DMS53 treated with DMSO at 0.1 percent for 48 hours (cell line): Measurements from ENCODE around the gene TNNI3.

Experiments used
- DNase-seq: peaks from one replicate; lab custom pipeline; 2025; ENCODE audit not compliant: unreplicated experiment; lab: John Stamatoyannopoulos, UW

TNNI3 gene

DNA sequence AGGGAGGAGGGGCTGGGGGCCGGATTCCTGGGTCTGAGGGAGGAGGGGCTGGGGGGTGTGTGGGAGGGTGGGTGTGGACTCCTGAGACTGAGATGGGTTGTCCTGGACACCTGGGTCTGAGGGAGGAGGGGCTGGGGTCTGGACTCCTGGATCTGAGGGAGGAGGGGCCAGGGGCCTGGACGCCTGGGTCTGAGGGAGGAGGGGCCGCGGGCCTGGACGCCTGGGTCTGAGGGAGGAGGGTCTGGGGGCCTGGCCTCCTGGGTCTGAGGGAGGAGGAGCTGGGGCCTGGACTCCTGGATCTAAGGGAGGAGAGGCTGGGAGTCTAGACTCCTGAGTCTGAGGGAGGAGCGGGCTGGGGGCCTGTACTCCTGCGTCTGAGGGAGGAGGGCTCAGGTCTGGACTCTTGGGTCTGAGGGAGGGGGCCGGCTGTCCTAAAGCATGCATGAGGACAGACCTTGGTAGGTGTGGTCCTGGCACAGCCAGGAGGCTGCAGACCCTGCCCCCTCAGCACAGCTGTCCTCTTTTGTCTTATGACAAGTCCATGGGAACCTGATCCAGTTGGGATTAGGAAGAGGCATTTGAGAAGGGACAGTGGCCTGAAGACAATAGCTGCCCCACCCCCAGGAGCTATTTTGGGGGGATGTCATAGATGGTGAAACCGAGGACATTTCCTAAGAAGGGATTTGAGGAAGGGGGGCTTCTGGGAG lies 9.8 kb downstream of the TNNI3 start:
- DNase-seq = no peak

GRCh38 chr19:55146705-55147273 lies 10.7 kb downstream of the TNNI3 start:
- no peak for DNase-seq

DNA sequence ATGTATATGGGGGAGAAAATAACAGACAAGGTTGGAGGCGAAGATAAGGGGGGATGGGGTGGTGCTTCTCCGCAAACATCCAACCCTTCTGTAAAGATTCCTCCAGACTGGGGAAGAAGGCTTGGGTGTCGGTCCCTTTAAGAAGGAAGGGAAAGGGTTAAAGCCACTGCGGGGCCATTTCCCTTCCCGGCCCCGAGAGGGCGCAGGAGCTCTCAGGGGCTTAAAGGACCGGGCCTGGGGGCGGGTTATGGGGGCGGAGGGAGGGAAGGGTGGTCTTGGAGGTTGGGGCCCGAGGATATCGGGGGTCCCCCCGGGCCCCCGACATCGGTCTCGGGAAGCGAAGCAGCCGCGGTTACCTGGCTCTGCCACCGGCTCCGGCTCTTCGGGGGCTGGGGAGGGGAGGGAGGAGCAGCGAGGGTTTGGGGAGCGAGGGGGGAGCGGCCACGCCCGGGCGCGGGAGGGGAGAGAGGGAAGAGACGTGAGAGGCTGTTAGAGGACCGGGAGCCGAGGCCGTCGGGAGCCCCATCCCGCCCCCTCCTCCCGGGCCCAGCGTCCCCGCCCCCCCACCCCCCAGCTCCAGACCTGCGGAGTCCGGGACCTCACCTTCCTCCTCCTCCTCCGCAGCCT lies 11.3 kb downstream of the TNNI3 start:
- peak; percentile 28 for DNase-seq

DNA sequence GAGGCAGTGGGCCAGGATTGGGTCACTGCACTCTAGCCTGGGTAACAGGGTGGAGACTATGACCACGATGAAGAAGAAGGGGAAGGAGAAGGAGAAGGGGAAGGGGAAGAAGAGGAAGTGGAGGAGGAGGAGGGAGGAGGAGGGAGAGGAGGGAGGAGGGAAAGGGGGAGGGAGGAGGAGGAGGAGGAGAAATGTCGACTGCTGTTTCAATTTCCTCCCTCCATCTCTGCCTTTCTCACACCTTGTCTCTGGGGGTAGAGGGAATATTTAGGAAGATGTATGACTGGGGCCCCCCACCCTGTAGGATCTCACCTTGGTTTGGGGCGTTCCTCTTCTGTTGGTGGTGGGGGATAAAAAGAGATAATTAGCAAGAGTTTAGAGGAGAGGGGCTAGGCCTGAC lies 12.3 kb downstream of the TNNI3 start:
- DNase-seq = no peak

- no peak for DNase-seq
These were observed 15.8 kb downstream of the TNNI3 start for GRCh38 chr19:55141696-55142095.

DNA sequence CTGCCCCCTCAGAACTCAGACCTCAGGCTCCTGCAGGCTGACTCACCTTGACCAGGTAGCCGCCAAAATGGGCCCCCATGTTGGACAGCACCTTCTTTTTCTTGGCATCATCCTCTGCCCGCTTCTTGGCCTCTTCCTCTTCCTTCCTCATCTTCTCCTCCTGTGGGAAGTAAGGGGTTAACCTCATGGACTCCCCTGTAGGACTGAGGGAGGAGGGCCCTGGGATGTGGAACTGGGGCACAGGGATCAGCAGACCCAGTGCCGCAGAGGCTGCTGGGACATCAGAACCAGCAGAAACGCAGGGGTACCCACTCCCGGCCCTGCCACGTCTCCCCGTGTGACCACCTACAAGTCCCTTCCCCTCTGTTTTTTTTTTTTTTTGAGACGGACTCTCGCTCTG lies 19.6 kb downstream of the TNNI3 start:
- DNase-seq = no peak

- no peak for DNase-seq
These were observed 21.0 kb downstream of the TNNI3 start for GRCh38 chr19:55136399-55137102.

GRCh38 chr19:55134736-55135135 lies 22.8 kb downstream of the TNNI3 start:
- DNase-seq = no peak

GRCh38 chr19:55133639-55134444 lies 23.7 kb downstream of the TNNI3 start:
- no peak for DNase-seq

GRCh38 chr19:55132453-55133129 lies 24.9 kb downstream of the TNNI3 start:
- DNase-seq = peak; percentile 24

GRCh38 chr19:55131421-55131820 lies 26.1 kb downstream of the TNNI3 start:
- DNase-seq = no peak

DNA sequence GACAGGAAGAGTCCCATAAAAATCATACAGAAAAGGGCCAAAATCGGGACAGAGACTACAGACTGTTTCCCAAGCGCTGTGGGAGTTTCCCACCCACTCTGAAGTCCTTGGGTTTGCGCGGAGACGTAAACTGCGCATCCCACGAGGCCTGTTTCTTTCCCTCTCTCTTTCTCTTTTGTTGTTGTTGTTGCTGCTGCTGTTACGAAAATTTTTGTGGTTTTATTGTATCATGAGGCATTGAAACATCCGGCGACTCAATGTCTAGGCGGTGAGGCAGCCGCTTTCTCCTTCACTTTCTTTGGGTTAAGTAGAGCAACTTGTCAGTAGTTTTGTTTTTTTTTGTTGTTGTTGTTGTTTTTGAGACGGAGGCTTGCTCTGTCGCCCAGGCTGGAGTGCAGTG lies 38.5 kb downstream of the TNNI3 start:
- no peak for DNase-seq

DNA sequence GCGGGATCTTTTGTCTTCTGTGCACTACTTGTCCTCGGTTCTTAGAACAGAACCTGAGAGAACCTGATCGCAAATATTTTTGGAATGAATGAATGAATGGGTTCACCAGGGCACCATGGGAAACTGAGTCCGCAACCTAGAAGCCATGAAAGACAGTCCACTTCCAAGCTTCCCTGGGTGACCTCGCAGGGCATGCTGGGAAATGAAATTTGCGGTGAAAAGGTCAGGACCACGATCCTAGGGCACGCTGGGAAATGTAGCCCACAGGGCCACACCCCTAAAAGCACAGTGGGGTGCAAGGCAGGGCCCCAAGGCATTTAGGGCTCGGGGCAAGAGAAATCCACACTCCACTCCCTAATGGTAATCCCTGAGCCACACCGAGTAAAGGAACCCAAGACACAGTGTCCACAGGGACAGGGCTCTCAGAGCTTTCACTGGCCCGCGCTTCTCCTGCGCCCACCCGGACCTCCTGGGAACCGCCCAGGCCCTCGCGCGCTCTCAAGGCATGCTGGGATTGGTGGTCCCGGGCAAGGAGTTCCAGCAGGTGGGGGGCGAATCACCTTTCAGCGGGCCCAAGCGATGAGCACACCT lies 39.0 kb downstream of the TNNI3 start:
- DNase-seq = no peak

GRCh38 chr19:55117663-55118391 lies 39.7 kb downstream of the TNNI3 start:
- DNase-seq = peak; percentile 97

DNA sequence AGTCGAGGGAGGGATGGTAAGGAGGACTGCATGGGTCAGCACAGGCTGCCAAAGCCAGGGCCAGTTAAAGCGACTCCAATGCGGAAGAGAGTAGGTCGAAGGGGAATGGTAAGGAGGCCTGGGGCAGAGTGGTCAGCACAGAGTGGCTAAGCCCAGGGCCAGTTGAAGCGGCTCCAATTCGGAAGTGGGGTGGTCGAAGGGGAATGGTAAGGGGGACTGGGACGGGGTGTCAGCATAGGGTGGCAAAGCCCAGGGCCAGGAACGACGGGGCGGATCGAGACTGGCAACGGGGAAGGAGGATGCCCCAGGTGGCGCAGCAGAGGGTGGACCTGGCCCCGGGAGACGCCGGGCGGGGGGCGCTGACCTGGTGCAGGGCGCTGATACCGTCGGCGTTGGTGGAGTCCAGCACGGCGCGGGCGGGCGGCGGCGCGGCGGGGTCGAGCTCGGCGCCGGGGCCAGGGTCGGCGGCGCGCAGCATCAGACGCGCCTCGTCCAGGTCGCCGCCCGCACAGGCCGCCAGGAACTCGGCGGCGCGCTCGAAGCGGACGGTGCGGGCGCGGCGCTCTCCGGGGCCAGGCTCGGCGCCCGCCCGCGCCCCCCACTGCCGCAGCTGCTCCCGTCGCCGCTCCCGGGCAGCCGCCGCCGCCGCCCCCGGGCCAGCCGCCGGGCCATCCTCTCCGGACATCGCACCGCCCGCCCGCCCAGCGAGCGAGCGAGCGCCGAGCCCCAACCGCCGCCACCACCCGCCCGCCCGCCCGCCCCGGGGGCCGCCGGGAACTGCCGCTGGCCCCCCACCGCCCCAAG lies 40.5 kb downstream of the TNNI3 start, which contains the start of gene PPP1R12C:
PPP1R12C (minus strand) TSS at position 779 of the 804 bp plus-strand sequence; CDS start at position 685, 94 bp downstream.
- DNase-seq = no peak

GRCh38 chr19:55116232-55116858 lies 41.2 kb downstream of the TNNI3 start:
- no peak for DNase-seq

DNA sequence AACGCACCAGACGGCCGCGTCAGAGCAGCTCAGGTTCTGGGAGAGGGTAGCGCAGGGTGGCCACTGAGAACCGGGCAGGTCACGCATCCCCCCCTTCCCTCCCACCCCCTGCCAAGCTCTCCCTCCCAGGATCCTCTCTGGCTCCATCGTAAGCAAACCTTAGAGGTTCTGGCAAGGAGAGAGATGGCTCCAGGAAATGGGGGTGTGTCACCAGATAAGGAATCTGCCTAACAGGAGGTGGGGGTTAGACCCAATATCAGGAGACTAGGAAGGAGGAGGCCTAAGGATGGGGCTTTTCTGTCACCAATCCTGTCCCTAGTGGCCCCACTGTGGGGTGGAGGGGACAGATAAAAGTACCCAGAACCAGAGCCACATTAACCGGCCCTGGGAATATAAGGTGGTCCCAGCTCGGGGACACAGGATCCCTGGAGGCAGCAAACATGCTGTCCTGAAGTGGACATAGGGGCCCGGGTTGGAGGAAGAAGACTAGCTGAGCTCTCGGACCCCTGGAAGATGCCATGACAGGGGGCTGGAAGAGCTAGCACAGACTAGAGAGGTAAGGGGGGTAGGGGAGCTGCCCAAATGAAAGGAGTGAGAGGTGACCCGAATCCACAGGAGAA lies 42.0 kb downstream of the TNNI3 start:
- no peak for DNase-seq
